ENCODE measurements around the gene GIMAP8. TPM values are rescaled to one million over a fixed set of nuclear protein-coding genes. Genes with fewer than 3 reads are reported as not detected.

GIMAP8 gene
- polyA plus RNA-seq, 1 experiment: not detected

DNA sequence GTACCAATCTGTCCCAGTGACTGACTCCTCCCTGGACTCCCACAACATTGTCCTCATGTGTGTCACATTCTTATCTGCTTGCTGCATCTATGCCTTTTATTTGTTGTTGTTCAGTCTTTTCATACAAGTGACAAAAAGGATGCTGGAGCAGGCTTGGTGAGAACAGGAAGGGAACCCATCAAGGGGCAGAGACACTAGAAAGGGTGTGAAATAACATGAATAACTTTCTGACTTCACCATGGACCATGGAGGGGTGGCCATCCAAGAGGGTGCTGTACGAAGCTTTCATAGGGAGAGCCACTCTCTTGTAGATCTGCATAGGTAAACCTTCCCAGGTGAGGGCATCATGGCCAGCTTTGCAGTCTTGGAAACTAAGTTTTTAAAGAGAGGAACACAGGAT is 14.5 kb downstream of the GIMAP8 start:
- TF ChIP-seq CTCF (IDR thresholded peaks at IDR 0.05; ENCODE audit: insufficient read depth, low read depth, low read length): no peak
- ChIA-PET CTCF (interaction anchor here (1.0 kb wide), 1 partner anchor 16 kb away, joined by 3 read pairs; no protein-coding TSS in a partner anchor), POLR2A (no interaction called here)
- H3K27me3 ChIP-seq (ENCODE audit: control insufficient read depth, insufficient read depth, low read length): no peaks in the 10 kb centered on the region
- DNase-seq (ENCODE audit: low read depth): no peak
- no peaks in the 10 kb centered on the region for H3K36me3 ChIP-seq (ENCODE audit: control insufficient read depth, insufficient read depth, low read length)
- no peak overlapping the region for H3K4me3 ChIP-seq (ENCODE audit: low read depth, low read length)

DNA sequence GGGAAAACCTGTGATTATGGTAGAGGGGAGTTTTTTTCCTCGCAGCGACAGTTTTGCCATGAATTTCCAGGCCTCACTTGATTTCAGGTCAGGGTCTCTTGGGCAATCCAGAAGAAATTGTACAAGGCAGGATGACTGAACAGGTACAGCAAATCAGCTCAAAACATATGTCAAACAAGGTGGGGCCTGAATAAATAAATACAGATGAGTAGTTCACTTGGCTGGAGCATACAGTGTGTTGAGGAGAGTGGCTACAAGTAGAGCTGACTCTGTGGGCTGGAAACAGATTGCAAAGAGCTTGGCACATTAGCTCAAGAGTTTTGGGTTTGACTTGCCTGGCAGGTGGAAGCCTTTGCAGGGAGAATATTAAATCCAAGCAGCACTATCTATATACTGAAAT is 15.0 kb downstream of the GIMAP8 start:
- ChIA-PET POLR2A (no interaction called here), CTCF (interaction anchor here (1.0 kb wide), 1 partner anchor 17 kb away, joined by 3 read pairs; no protein-coding TSS in a partner anchor)
- H3K36me3 ChIP-seq (ENCODE audit: control insufficient read depth, insufficient read depth, low read length): no peaks in the 10 kb centered on the region
- no peak overlapping the region for H3K4me3 ChIP-seq (ENCODE audit: low read depth, low read length)
- no peak for DNase-seq (ENCODE audit: low read depth)
- H3K27me3 ChIP-seq (ENCODE audit: control insufficient read depth, insufficient read depth, low read length): no peaks in the 10 kb centered on the region
- TF ChIP-seq CTCF (IDR thresholded peaks at IDR 0.05; ENCODE audit: insufficient read depth, low read depth, low read length): no peak

DNA sequence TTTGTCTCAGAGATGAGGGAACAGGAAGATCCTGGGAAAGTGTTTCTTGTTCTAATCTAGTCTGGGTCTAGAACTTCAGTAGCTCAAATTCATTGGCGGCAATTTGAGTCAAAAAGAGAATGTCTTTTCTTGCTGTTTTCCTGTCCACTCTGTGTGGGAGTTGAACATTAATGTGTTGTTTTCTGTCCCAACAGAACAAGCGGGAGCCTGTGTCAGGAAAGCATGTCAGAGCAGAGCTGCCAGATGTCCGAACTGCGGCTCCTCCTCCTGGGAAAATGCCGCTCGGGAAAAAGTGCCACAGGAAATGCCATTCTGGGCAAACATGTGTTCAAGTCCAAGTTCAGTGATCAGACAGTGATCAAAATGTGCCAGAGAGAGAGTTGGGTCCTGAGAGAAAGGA is 16.0 kb downstream of the GIMAP8 start:
- POLR2A ChIA-PET: no interaction called here
- no peak for TF ChIP-seq CTCF (IDR thresholded peaks at IDR 0.05; ENCODE audit: insufficient read depth, low read depth, low read length)

DNA sequence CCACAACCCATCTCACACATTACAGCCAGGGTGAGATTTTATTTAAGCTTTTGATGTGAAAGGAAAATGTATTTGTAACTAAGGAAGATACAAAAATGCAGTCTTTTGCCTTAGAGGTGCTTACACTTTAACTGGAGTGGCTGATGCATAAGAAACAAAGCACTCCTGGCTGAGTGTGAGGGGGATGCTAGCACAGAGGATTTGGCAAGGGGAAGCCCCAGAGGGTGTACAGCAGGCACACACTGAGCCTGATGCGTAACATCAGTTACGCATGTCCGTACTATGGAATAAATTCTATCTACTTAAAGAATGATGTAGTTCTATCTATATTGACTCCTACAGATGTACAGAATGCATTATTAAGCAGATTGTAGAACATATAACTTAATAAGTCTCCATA is 17.8 kb downstream of the GIMAP8 start:
- CTCF ChIA-PET: no interaction called here

More for the DNA sequence above, 16.0 kb downstream of the GIMAP8 start:
- H3K27me3 ChIP-seq (ENCODE audit: control insufficient read depth, insufficient read depth, low read length): no peaks in the 10 kb centered on the region
- DNase-seq (ENCODE audit: low read depth): no peak
- H3K4me3 ChIP-seq (ENCODE audit: low read depth, low read length): no peak overlapping the region
- H3K36me3 ChIP-seq (ENCODE audit: control insufficient read depth, insufficient read depth, low read length): no peaks in the 10 kb centered on the region
- CTCF ChIA-PET: no interaction called here

DNA sequence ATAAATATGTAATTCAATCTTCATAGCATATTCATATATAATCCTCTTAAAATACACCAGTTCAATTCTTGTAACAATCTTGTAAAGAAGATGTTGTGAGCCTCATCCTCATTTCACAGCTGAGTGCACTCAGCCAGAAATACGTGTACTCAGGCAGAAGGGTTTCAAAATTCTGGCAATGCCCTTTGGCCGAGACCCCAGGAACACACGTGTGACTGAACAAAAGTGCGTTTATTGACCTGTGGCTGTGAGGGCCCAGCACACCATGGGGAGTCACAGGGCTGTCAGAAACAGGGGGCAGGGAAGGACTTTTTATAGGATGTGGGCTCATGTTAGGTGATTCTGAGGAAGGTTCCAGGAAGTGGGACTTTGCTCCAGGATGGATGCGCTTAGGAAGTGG is 21.5 kb downstream of the GIMAP8 start:
- no peaks in the 10 kb centered on the region for H3K36me3 ChIP-seq (ENCODE audit: control insufficient read depth, insufficient read depth, low read length)
- no peak overlapping the region for H3K4me3 ChIP-seq (ENCODE audit: low read depth, low read length)
- no peak for TF ChIP-seq CTCF (IDR thresholded peaks at IDR 0.05; ENCODE audit: insufficient read depth, low read depth, low read length)
- ChIA-PET POLR2A (no interaction called here), CTCF (no interaction called here)
- DNase-seq (ENCODE audit: low read depth): no peak
- no peaks in the 10 kb centered on the region for H3K27me3 ChIP-seq (ENCODE audit: control insufficient read depth, insufficient read depth, low read length)

More for the DNA sequence above, 17.8 kb downstream of the GIMAP8 start:
- Histone ChIP-seq H3K27me3 (ENCODE audit: control insufficient read depth, insufficient read depth, low read length) (no peaks in the 10 kb centered on the region), H3K36me3 (ENCODE audit: control insufficient read depth, insufficient read depth, low read length) (no peaks in the 10 kb centered on the region), H3K4me3 (ENCODE audit: low read depth, low read length) (no peak overlapping the region)
- TF ChIP-seq CTCF (IDR thresholded peaks at IDR 0.05; ENCODE audit: insufficient read depth, low read depth, low read length): no peak
- DNase-seq (ENCODE audit: low read depth): no peak
- POLR2A ChIA-PET: no interaction called here
